Measurements from ENCODE around the gene IL15.

- TF ChIP-seq POLR2AphosphoS5 (IDR thresholded peaks at IDR 0.05) (no peak), CTCF (IDR thresholded peaks at IDR 0.05) (no peak)
Observed at GRCh38 chr4:141702472-141703182, 66.2 kb downstream of the IL15 start.

Measured in suprapubic skin (tissue), 3 donors.